ENCODE measurements around the gene BRD4. TPM values are rescaled to one million over a fixed set of nuclear protein-coding genes. Genes with fewer than 3 reads are reported as not detected.

BRD4 gene
- total RNA-seq, 1 experiment from 2014 or later: 144 TPM

GRCh38 chr19:15188851-15189250 is 143.5 kb downstream of the BRD4 start:
- no peak overlapping the region for H3K56ac ChIP-seq (ENCODE audit: insufficient read length, low read depth, low read length)
- no peak overlapping the region for H2AK5ac ChIP-seq (ENCODE audit: insufficient read length, low read length)
- H4K91ac ChIP-seq (ENCODE audit: insufficient read length, low read depth, low read length): no peak overlapping the region
- Mint-ChIP-seq H3K4me1 (no peaks in the 10 kb centered on the region), H3K4me3 (no peak overlapping the region), H3K27ac (peak overlapping the region in 1 of 3 experiments; percentile 31; a peak in 2 of 7 replicates), H3K36me3 (ENCODE audit: insufficient read depth in 1 of 3, low read depth in 3 of 3) (peaks cover 53 to 97% (median 94%) of the 10 kb centered on the region in 3 experiments), H3K9me3 (no peaks in the 10 kb centered on the region), H3K27me3 (ENCODE audit: low read depth) (no peaks in the 10 kb centered on the region)
- no peak overlapping the region for H3K23ac ChIP-seq (ENCODE audit: insufficient read length, low read depth, low read length)
- no peak for TF ChIP-seq CTCF (conservative IDR thresholded peaks at IDR 0.05)
- peaks cover 3% of the 10 kb centered on the region; the same call in 1 of the 2 replicates for H3K79me2 ChIP-seq (ENCODE audit: insufficient read depth, low read length)
- H3K9me3 ChIP-seq (ENCODE audit: control insufficient read depth, low read depth, low read length): no peaks in the 10 kb centered on the region
- no peak overlapping the region for H2BK15ac ChIP-seq (ENCODE audit: low read depth, low read length)
- WGBS (ENCODE audit: extremely low coverage, insufficient read length, low lambda C conversion rate): no CpG with 5 or more reads among the region's 24 CpGs
- no peaks in the 10 kb centered on the region for H4K20me1 ChIP-seq (ENCODE audit: control insufficient read depth, insufficient read depth, insufficient read length)
- DNase-seq: no peak
- no peak overlapping the region for H3K4ac ChIP-seq (ENCODE audit: low read depth, low read length)
- H3K4me2 ChIP-seq (ENCODE audit: insufficient read depth, insufficient read length, low read length): no peak overlapping the region
- no peak overlapping the region for H3K14ac ChIP-seq (ENCODE audit: insufficient read depth, low read length)
- H3T11ph ChIP-seq (ENCODE audit: low read length): no peak overlapping the region
- H2BK12ac ChIP-seq (ENCODE audit: insufficient read length, low read depth, low read length): no peak overlapping the region
- no peak overlapping the region for H4K8ac ChIP-seq (replicated peaks; ENCODE audit: insufficient read length, low read depth, low read length)
- H3K9ac ChIP-seq (ENCODE audit: extremely low read depth, insufficient read length, low read length): no peak overlapping the region
- H3K4me1 ChIP-seq (ENCODE audit: insufficient read depth, low read length): no peaks in the 10 kb centered on the region
- H2BK20ac ChIP-seq (ENCODE audit: low read depth, low read length, poor library complexity, severe bottlenecking): no peak overlapping the region
- no peak overlapping the region for H2AFZ ChIP-seq (ENCODE audit: low read length)
- no peaks in the 10 kb centered on the region for H3K27me3 ChIP-seq (ENCODE audit: insufficient read depth, low read length)
- H3K18ac ChIP-seq (ENCODE audit: insufficient read length, low read depth, low read length): no peak overlapping the region
- no peaks in the 10 kb centered on the region for H3K23me2 ChIP-seq (ENCODE audit: insufficient read length, low read depth, low read length, poor library complexity, severe bottlenecking)
- no peak overlapping the region for H3K27ac ChIP-seq (ENCODE audit: insufficient read length, low read depth, low read length)
- no peak overlapping the region for H2BK120ac ChIP-seq (ENCODE audit: low read depth, low read length, poor library complexity, severe bottlenecking)
- H3K79me1 ChIP-seq (ENCODE audit: insufficient read depth, low read depth, low read length, poor library complexity, severe bottlenecking): no peaks in the 10 kb centered on the region
- H4K5ac ChIP-seq (ENCODE audit: insufficient read length, low read depth, low read length): no peak overlapping the region
- H2BK5ac ChIP-seq (ENCODE audit: insufficient read length, low read length): no peak overlapping the region
